Cerebellar cortex (tissue), 1 donor: ENCODE data around the gene LCA5L.
"Not testable (repeated sequence)": the region's sequence is repeated elsewhere in the genome, so short reads cannot be mapped to it uniquely, and the experiment has no call there.

Experiments used
- DNase-seq: peaks from one replicate; pipeline ENCODE4 v3.0.0-alpha.2; 2015; ENCODE audit warnings: low spot score

Gene LCA5L

GRCh38 chr21:39451332-39452206 is 6.0 kb upstream of the LCA5L start, which contains the start of gene SH3BGR:
SH3BGR (plus strand) TSS chr21:39451970; CDS start chr21:39452097, 127 bp downstream.
- DNase-seq: peak; percentile 82

- DNase-seq: no peak
These were observed 1.7 kb upstream of the LCA5L start for GRCh38 chr21:39447264-39447663.

GRCh38 chr21:39444421-39445180 is 977 bp downstream of the LCA5L start:
- peak; percentile 45 for DNase-seq

GRCh38 chr21:39441502-39442475 is 3.8 kb downstream of the LCA5L start:
- DNase-seq: peak; percentile 42

GRCh38 chr21:39439232-39439631 is 6.3 kb downstream of the LCA5L start:
- no peak for DNase-seq

- no peak for DNase-seq
These were observed 10.6 kb downstream of the LCA5L start for GRCh38 chr21:39434950-39435349.

- DNase-seq: no peak
These were observed 14.6 kb downstream of the LCA5L start for GRCh38 chr21:39430954-39431353.

GRCh38 chr21:39430457-39430856 is 15.1 kb downstream of the LCA5L start:
- no peak for DNase-seq

GRCh38 chr21:39430016-39430415 is 15.6 kb downstream of the LCA5L start:
- no peak for DNase-seq

GRCh38 chr21:39429445-39429844 is 16.1 kb downstream of the LCA5L start:
- DNase-seq: no peak

GRCh38 chr21:39422527-39423241 is 22.9 kb downstream of the LCA5L start:
- DNase-seq: no peak

GRCh38 chr21:39419204-39419603 is 26.4 kb downstream of the LCA5L start:
- not testable (repeated sequence) for DNase-seq

GRCh38 chr21:39406065-39406464 is 39.5 kb downstream of the LCA5L start:
- DNase-seq: no peak

- no peak for DNase-seq
These were observed 45.4 kb downstream of the LCA5L start for GRCh38 chr21:39400173-39400572.

GRCh38 chr21:39397646-39398385 is 47.8 kb downstream of the LCA5L start:
- DNase-seq: no peak

- no peak for DNase-seq
These were observed 52.6 kb downstream of the LCA5L start for GRCh38 chr21:39392981-39393380.

- DNase-seq: no peak
These were observed 55.3 kb downstream of the LCA5L start for GRCh38 chr21:39390212-39390765.

GRCh38 chr21:39388811-39389155 is 56.8 kb downstream of the LCA5L start:
- no peak for DNase-seq

- DNase-seq: peak; percentile 88
These were observed 57.4 kb downstream of the LCA5L start for GRCh38 chr21:39388038-39388810.
